GM10266 (cell line): Measurements from ENCODE around the gene CAPZA3.
"Not testable (repeated sequence)": the region's sequence is repeated elsewhere in the genome, so short reads cannot be mapped to it uniquely, and the experiment has no call there.

Source experiments
- DNase-seq: peaks from one replicate; pipeline ENCODE4 v3.0.0; 2012; ENCODE audit errors: extremely low spot score
- TF ChIP-seq, protein P1 (sequence below): IDR thresholded peaks from 2 replicates; pipeline ENCODE4 v1.5.1; 2012; ENCODE audit warnings: mild to moderate bottlenecking, low read depth; ENCODE audit not compliant: control insufficient read depth, insufficient read depth; ENCODE audit errors: missing control alignments

Gene CAPZA3

GRCh38 chr12:18737819-18738218 is at the start of gene CAPZA3, which contains the start of gene PLCZ1:
Gene CAPZA3, plus strand, starts transcription at chr12:18738119. Its CDS starts 150 bp downstream, at chr12:18738269.
Gene PLCZ1, minus strand, starts transcription at chr12:18738012. Its CDS starts 641 bp downstream, at chr12:18737371.
- no peak for DNase-seq
- TF ChIP-seq, protein P1, sequence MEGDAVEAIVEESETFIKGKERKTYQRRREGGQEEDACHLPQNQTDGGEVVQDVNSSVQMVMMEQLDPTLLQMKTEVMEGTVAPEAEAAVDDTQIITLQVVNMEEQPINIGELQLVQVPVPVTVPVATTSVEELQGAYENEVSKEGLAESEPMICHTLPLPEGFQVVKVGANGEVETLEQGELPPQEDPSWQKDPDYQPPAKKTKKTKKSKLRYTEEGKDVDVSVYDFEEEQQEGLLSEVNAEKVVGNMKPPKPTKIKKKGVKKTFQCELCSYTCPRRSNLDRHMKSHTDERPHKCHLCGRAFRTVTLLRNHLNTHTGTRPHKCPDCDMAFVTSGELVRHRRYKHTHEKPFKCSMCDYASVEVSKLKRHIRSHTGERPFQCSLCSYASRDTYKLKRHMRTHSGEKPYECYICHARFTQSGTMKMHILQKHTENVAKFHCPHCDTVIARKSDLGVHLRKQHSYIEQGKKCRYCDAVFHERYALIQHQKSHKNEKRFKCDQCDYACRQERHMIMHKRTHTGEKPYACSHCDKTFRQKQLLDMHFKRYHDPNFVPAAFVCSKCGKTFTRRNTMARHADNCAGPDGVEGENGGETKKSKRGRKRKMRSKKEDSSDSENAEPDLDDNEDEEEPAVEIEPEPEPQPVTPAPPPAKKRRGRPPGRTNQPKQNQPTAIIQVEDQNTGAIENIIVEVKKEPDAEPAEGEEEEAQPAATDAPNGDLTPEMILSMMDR: no peak

DNA sequence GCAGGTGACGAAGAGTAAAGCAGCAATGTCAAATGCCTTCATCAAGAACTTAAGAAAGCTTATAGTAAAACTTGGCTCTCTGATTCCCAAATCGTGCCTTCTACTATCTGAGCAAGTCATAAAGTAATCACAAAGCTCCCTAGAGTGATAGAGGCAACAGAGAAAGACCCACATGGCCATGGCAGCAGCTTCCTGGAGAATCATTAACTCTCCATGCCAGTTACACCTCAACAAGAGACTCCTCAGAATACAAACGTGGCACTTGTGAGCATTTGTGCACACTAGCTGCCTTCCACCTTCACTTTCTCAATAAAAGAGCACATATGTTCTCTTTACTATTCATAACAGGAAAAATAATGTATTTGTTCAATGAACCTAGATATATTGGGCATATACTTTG is 48.1 kb upstream of the CAPZA3 start:
- TF ChIP-seq, protein P1: no peak
- no peak for DNase-seq

- TF ChIP-seq, protein P1: no peak
- no peak for DNase-seq
Observed at GRCh38 chr12:18690653-18691052, 47.3 kb upstream of the CAPZA3 start.

DNA sequence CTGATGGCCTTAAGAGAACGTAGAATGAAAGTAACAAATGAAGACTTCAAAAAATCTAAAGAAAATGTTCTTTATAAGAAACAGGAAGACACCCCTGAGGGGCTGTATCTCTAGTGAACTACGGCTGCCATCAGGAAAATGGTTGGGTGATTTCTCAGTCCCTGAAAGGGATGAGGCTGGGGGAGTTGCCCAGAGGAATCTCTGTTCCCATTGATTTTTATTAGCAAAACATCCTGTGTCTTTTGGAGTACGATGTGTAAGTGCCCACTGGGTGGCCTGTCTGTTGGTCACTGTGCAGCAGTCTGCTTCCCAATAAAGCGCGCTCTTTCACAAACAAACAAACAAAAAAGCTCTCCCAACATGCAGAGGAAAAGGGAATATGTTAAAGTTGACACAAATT is 43.9 kb upstream of the CAPZA3 start:
- DNase-seq: not testable (repeated sequence)

GRCh38 chr12:18696971-18697602 is 40.8 kb upstream of the CAPZA3 start:
- no peak for DNase-seq
- TF ChIP-seq, protein P1: no peak

DNA sequence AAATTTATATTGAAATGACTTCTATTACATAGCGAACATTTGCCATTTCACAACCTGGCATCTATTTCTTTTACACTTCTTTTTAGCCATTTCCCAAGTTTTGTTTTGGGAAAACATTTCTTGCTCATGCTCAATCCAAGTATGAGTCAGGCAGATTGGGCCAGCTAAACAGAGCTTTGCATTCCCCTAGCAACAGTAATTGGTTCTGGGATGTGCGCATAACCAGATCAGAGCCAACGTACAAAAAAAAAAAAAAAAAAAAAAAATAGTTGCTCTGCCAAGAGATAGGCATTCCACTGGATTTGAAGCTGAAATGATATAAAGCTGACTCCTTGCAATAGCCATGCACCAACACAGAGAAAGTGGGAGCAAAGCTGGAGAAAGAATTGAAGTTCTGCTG is 37.6 kb upstream of the CAPZA3 start:
- TF ChIP-seq, protein P1: no peak
- DNase-seq: no peak

DNA sequence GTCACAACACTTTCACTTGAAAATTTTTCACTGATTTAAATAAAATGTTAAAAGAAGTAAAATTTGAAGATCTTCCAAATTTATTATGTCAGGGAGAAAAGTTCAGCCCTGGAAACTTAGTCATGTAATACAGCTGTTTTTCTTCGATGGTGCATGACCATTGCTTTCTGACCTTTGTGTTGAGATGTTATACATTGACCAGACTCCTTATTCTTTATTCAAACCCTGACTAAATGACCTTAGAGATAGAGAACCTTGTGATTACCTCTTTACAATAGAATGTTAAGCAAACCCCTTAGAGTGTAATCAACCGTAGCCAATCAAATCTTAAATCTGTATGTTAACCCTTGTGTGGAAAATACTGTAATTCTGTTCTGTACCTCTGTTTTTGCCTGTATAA is 34.6 kb upstream of the CAPZA3 start:
- TF ChIP-seq, protein P1: no peak
- no peak for DNase-seq

GRCh38 chr12:18703911-18704310 is 34.0 kb upstream of the CAPZA3 start:
- DNase-seq: no peak
- TF ChIP-seq, protein P1: no peak
